Neural cell (in vitro differentiated cells): ENCODE data around the gene TRPV3. TPM values are rescaled to one million over a fixed set of nuclear protein-coding genes. Genes with fewer than 3 reads are reported as not detected.

Experiments used
- H2AFZ ChIP-seq: fragments of 200-600, 300-800 bp; sonication (generic), shearing (Covaris generic); 2 replicates; pipeline ENCODE4 v1.6.0; 2014; ENCODE audit warnings: low read depth, mild to moderate bottlenecking, antibody characterized with exemption, low read length, moderate library complexity
- H3F3A ChIP-seq: fragments of 200-600 bp; shearing (Covaris generic); 2 replicates; pipeline ENCODE4 v1.6.1; 2016; ENCODE audit warnings: mild to moderate bottlenecking, moderate library complexity, mixed read lengths, antibody characterized with exemption, low read length; ENCODE audit not compliant: insufficient read depth, poor library complexity, severe bottlenecking
- H3K27ac ChIP-seq: fragments of 200-600, 300-800 bp; sonication (generic), shearing (Covaris generic); 2 replicates; pipeline ENCODE4 v1.5.1; 2014; ENCODE audit warnings: mild to moderate bottlenecking, low read length, moderate library complexity
- H3K27me3 ChIP-seq: fragments of 300-800, 200-600 bp; sonication (generic), shearing (Covaris generic); 2 replicates; pipeline ENCODE4 v1.6.0; 2014; ENCODE audit warnings: mild to moderate bottlenecking, low read depth, low read length, moderate library complexity; ENCODE audit not compliant: insufficient read depth
- H3K36me3 ChIP-seq: fragments of 300-800, 200-600 bp; sonication (generic), shearing (Covaris generic); 2 replicates; pipeline ENCODE4 v1.5.1; 2014; ENCODE audit warnings: mild to moderate bottlenecking, antibody characterized with exemption, low read length, moderate library complexity; ENCODE audit not compliant: insufficient read depth
- H3K4me2 ChIP-seq: fragments of 300-800, 200-600 bp; sonication (generic), shearing (Covaris generic); 2 replicates; pipeline ENCODE4 v1.6.0; 2014; ENCODE audit warnings: mild to moderate bottlenecking, low read length
- H3K4me3 ChIP-seq: fragments of 300-800, 200-600 bp; sonication (generic), shearing (Covaris generic); 2 replicates; pipeline ENCODE4 v1.5.1; 2014; ENCODE audit warnings: mild to moderate bottlenecking, low read length, moderate library complexity
- H3K79me2 ChIP-seq: fragments of 200-600 bp; shearing (Covaris generic); replicated peaks from 2 replicates; pipeline ENCODE4 v1.6.0; 2014; ENCODE audit warnings: mild to moderate bottlenecking, low read length, moderate library complexity; ENCODE audit not compliant: insufficient read depth
- H3K9ac ChIP-seq: fragments of 300-800, 200-600 bp; sonication (generic), shearing (Covaris generic); 2 replicates; pipeline ENCODE4 v1.6.1; 2016; ENCODE audit warnings: mild to moderate bottlenecking, low read length, mixed read lengths
- H3K9me2 ChIP-seq: fragments of 200-600 bp; shearing (Covaris generic); 2 replicates; pipeline ENCODE4 v1.6.1; 2016; ENCODE audit warnings: mild to moderate bottlenecking, low read length, mixed read lengths; ENCODE audit not compliant: insufficient read depth
- H3K9me3 ChIP-seq: fragments of 200-600, 300-800 bp; sonication (generic), shearing (Covaris generic); 2 replicates; pipeline ENCODE4 v1.6.1; 2016; ENCODE audit warnings: mild to moderate bottlenecking, mixed run types, low read length, moderate library complexity, mixed read lengths
- H4K20me1 ChIP-seq: fragments of 200-600 bp; shearing (Covaris generic); 2 replicates; pipeline ENCODE4 v1.6.1; 2016; ENCODE audit warnings: mild to moderate bottlenecking, mixed run types; ENCODE audit not compliant: insufficient read depth
- CTCF ChIP-seq: fragments of 450-650 bp; IDR thresholded peaks from 2 replicates; pipeline ENCODE4 v1.5.1; 2014; ENCODE audit warnings: antibody characterized with exemption, mild to moderate bottlenecking, moderate library complexity; ENCODE audit not compliant: poor library complexity, severe bottlenecking
- EP300 ChIP-seq: fragments of 450-650 bp; conservative IDR thresholded peaks from 2 replicates; pipeline ENCODE4 v1.6.1; 2014; ENCODE audit warnings: antibody characterized with exemption, mild to moderate bottlenecking, moderate library complexity; ENCODE audit not compliant: poor library complexity, severe bottlenecking
- EZH2 ChIP-seq: fragments of 200-600, 300-800 bp; shearing (Covaris generic), sonication (generic); IDR thresholded peaks from 2 replicates; pipeline ENCODE4 v1.6.1; 2014; ENCODE audit warnings: antibody characterized with exemption, low read length, borderline replicate concordance, mild to moderate bottlenecking; ENCODE audit not compliant: insufficient read depth, poor library complexity, severe bottlenecking
- MXI1 ChIP-seq: fragments of 450-650 bp; conservative IDR thresholded peaks from 2 replicates; pipeline ENCODE4 v1.6.1; 2014; ENCODE audit warnings: antibody characterized with exemption, mild to moderate bottlenecking; ENCODE audit not compliant: poor library complexity, severe bottlenecking
- POLR2AphosphoS5 ChIP-seq: IDR thresholded peaks from 2 replicates; pipeline ENCODE4 v1.6.1; 2012
- RAD21 ChIP-seq: fragments of 450-650 bp; conservative IDR thresholded peaks from 2 replicates; pipeline ENCODE4 v1.6.1; 2014; ENCODE audit warnings: antibody characterized with exemption, mild to moderate bottlenecking, moderate library complexity
- REST ChIP-seq: IDR thresholded peaks from 2 replicates; pipeline ENCODE4 v1.6.1; 2012; ENCODE audit warnings: borderline replicate concordance
- SMC3 ChIP-seq: fragments of 450-650 bp; conservative IDR thresholded peaks from 2 replicates; pipeline ENCODE4 v1.6.1; 2014; ENCODE audit warnings: antibody characterized with exemption, mild to moderate bottlenecking, moderate library complexity; ENCODE audit not compliant: poor library complexity
- TAF1 ChIP-seq: IDR thresholded peaks from 2 replicates; pipeline ENCODE4 v1.6.1; 2012; ENCODE audit warnings: low read depth
- polyA plus RNA-seq: library from polyadenylated mRNA; depleted of rRNA; stranded (reverse); fragments of >200 nt; gene quantifications from 2 replicates; pipeline ENCODE4 v1.2.3, GENCODE V29; 2014

TRPV3 gene
- polyA plus RNA-seq, 1 donor from 2014 or later, result 0.19 TPM

- Histone ChIP-seq H3K9me3 (no peaks in the 10 kb centered on the region), H3K9me2 (no peaks in the 10 kb centered on the region), H3K36me3 (no peaks in the 10 kb centered on the region), H3F3A (no peaks in the 10 kb centered on the region), H4K20me1 (no peaks in the 10 kb centered on the region), H3K27ac (no peak overlapping the region), H2AFZ (no peak overlapping the region), H3K4me2 (no peak overlapping the region), H3K27me3 (no peaks in the 10 kb centered on the region), H3K9ac (no peak overlapping the region), H3K79me2 (no peaks in the 10 kb centered on the region), H3K4me3 (no peak overlapping the region)
- TF ChIP-seq EP300, result no peak
- TF ChIP-seq POLR2AphosphoS5, result no peak
- TF ChIP-seq TAF1, result no peak
- TF ChIP-seq SMC3, result no peak
- no peak for TF ChIP-seq EZH2
- no peak for TF ChIP-seq CTCF
- no peak for TF ChIP-seq MXI1
- TF ChIP-seq RAD21, result no peak
- TF ChIP-seq REST, result no peak
Observed at GRCh38 chr17:3558603-3559269, 1.1 kb upstream of the TRPV3 start.

GRCh38 chr17:3556916-3557767 lies 470 bp downstream of the TRPV3 start:
- Histone ChIP-seq H3K79me2 (no peaks in the 10 kb centered on the region), H3K9me3 (no peaks in the 10 kb centered on the region), H3K36me3 (no peaks in the 10 kb centered on the region), H4K20me1 (no peaks in the 10 kb centered on the region), H3F3A (no peaks in the 10 kb centered on the region), H3K27me3 (no peaks in the 10 kb centered on the region), H3K9me2 (no peaks in the 10 kb centered on the region), H3K27ac (no peak overlapping the region), H2AFZ (no peak overlapping the region), H3K4me2 (no peak overlapping the region), H3K4me3 (no peak overlapping the region), H3K9ac (no peak overlapping the region)
- no peak for TF ChIP-seq RAD21
- TF ChIP-seq POLR2AphosphoS5, result no peak
- no peak for TF ChIP-seq EZH2
- no peak for TF ChIP-seq SMC3
- TF ChIP-seq EP300, result no peak
- no peak for TF ChIP-seq CTCF
- TF ChIP-seq REST, result no peak
- TF ChIP-seq TAF1, result no peak
- no peak for TF ChIP-seq MXI1
